Activated CD4-positive, alpha-beta T cell treated with anti-CD3 and anti-CD28 coated beads, Interleukin-2, amount 10 ng/mL, durations not matched to agents 7 days and 5 days (primary cell): ENCODE data around the gene SYDE1. TPM values are rescaled to one million over a fixed set of nuclear protein-coding genes. Genes with fewer than 3 reads are reported as not detected.

Source experiments
- total RNA-seq, 2 experiments: library from RNA; stranded (reverse); gene quantifications; one replicate each; pipeline ENCODE4 v1.2.3, GENCODE V29; 2021

The SYDE1 gene
- total RNA-seq, 2 experiments from 2014 or later = 0.15 to 0.29 TPM

Other genes starting within 250 kb of the SYDE1 start
- not detected for gene OR7A17, start 221.3 kb upstream of the SYDE1 start, total RNA-seq
- gene OR7C2, start 165.9 kb upstream of the SYDE1 start, total RNA-seq = not detected
- gene SLC1A6, start 127.5 kb upstream of the SYDE1 start, total RNA-seq = not detected
- not detected for gene CASP14, start 57.9 kb upstream of the SYDE1 start, total RNA-seq
- gene OR1I1, start 25.2 kb upstream of the SYDE1 start, total RNA-seq = not detected
- gene NOTCH3, start 93.6 kb downstream of the SYDE1 start, total RNA-seq = not detected
- gene EPHX3, start 125.0 kb downstream of the SYDE1 start, total RNA-seq = under 1 TPM; 0.32 to 0.42 TPM
- gene BRD4, start 225.1 kb downstream of the SYDE1 start, total RNA-seq = 100 to 1,000 TPM; 114 to 115 TPM